HepG2 (cell line): Measurements from ENCODE around the gene PSMB1. TPM values are rescaled to one million over a fixed set of nuclear protein-coding genes. Genes with fewer than 3 reads are reported as not detected.

Source experiments
- BRD4 ChIP-seq: sonication (generic); formaldehyde crosslinking; IDR thresholded peaks from 2 replicates; pipeline ENCODE4 v1.4.0; 2020; ENCODE audit warnings: missing genetic modification reagents
- CHD4 ChIP-seq: fragments of 200-600 bp; sonication (generic); IDR thresholded peaks from 2 replicates; pipeline ENCODE4 v1.7.0; 2017; ENCODE audit warnings: mild to moderate bottlenecking, low read length, borderline replicate concordance
- GPN1 ChIP-seq: sonication (generic); formaldehyde crosslinking; IDR thresholded peaks from 2 replicates; pipeline ENCODE4 v1.5.1; 2020; ENCODE audit warnings: missing genetic modification reagents, borderline replicate concordance
- GTF3A ChIP-seq: sonication (generic); formaldehyde crosslinking; conservative IDR thresholded peaks from 2 replicates; pipeline ENCODE4 v1.4.0; 2020; ENCODE audit warnings: mild to moderate bottlenecking, missing genetic modification reagents
- KIAA2018 ChIP-seq: sonication (generic); formaldehyde crosslinking; IDR thresholded peaks from 2 replicates; pipeline ENCODE4 v1.5.0; 2020; ENCODE audit warnings: mild to moderate bottlenecking, missing genetic modification reagents, borderline replicate concordance
- RAD51 ChIP-seq: fragments of 450-650 bp; IDR thresholded peaks from 2 replicates; pipeline ENCODE4 v1.6.1; 2016; ENCODE audit warnings: borderline replicate concordance
- SRSF9 ChIP-seq: fragments of 200-400 bp; formaldehyde crosslinking; IDR thresholded peaks from 2 replicates; pipeline ENCODE4 v1.6.1; 2018; ENCODE audit warnings: borderline replicate concordance, mild to moderate bottlenecking, low read depth, low read length; ENCODE audit not compliant: insufficient read depth, poor library complexity, severe bottlenecking
- STAT6 ChIP-seq: sonication (generic); formaldehyde crosslinking; IDR thresholded peaks from 2 replicates; pipeline ENCODE4 v1.4.0; 2020; ENCODE audit warnings: missing genetic modification reagents, mild to moderate bottlenecking, borderline replicate concordance
- WIZ ChIP-seq: sonication (generic); formaldehyde crosslinking; IDR thresholded peaks from 2 replicates; pipeline ENCODE4 v1.5.1; 2020; ENCODE audit warnings: mild to moderate bottlenecking, missing genetic modification reagents
- ZBTB8A ChIP-seq: sonication (generic); formaldehyde crosslinking; IDR thresholded peaks from 2 replicates; pipeline ENCODE4 v1.4.0; 2020; ENCODE audit warnings: mild to moderate bottlenecking, low read depth, missing genetic modification reagents, borderline replicate concordance
- ZKSCAN8 ChIP-seq: IDR thresholded peaks from 2 replicates; pipeline ENCODE4 v1.6.1; 2016; ENCODE audit warnings: borderline replicate concordance, missing genetic modification reagents, missing compliant biosample characterization
- ZNF546 ChIP-seq: sonication (generic); formaldehyde crosslinking; conservative IDR thresholded peaks from 2 replicates; pipeline ENCODE4 v1.8.1; 2023; ENCODE audit warnings: mild to moderate bottlenecking, missing genetic modification reagents
- ZNF749 ChIP-seq: sonication (generic); formaldehyde crosslinking; IDR thresholded peaks from 2 replicates; pipeline ENCODE4 v1.8.0; 2022; ENCODE audit warnings: mild to moderate bottlenecking, missing genetic modification reagents, moderate library complexity, borderline replicate concordance
- ZNF768 ChIP-seq: sonication (generic); formaldehyde crosslinking; IDR thresholded peaks from 2 replicates; pipeline ENCODE4 v1.4.0; 2020; ENCODE audit warnings: missing genetic modification reagents
- polyA plus RNA-seq, 8 experiments: library from polyadenylated mRNA; depleted of rRNA in 3 of 8; stranded (reverse) in 7 of 8; unstranded in 1 of 8; fragments of >200 nt; fragmentation: Illumina TruSeq in 4 of 8; extraction: Trizol in 4 of 8; gene quantifications; 2 replicates each; pipeline versions ENCODE4 v1.2.1 to v1.2.3, GENCODE V29; 2011 to 2016; ENCODE audit warnings: low read depth in 4 of 8, missing spikeins in 1 of 8, mixed read lengths in 1 of 8; ENCODE audit not compliant: insufficient read depth in 1 of 8
- total RNA-seq, 5 experiments: library from RNA; depleted of rRNA; stranded (reverse); fragments of >200 nt; fragmentation: Illumina TruSeq; extraction: Trizol; gene quantifications; 2 replicates each; pipeline ENCODE4 v1.2.3, GENCODE V29; 2016; ENCODE audit warnings: low read depth in 1 of 5
- TF ChIP-seq, protein P1 (sequence below): fragments of 450-650 bp; IDR thresholded peaks from 2 replicates; pipeline ENCODE4 v1.6.1; 2017; ENCODE audit warnings: mild to moderate bottlenecking

PSMB1 gene
- total and polyA plus RNA-seq, 2 of the 13 experiments (the other 11 are each of a cell fraction or from before 2014, with no cell fraction given): 528 to 592 TPM

DNA sequence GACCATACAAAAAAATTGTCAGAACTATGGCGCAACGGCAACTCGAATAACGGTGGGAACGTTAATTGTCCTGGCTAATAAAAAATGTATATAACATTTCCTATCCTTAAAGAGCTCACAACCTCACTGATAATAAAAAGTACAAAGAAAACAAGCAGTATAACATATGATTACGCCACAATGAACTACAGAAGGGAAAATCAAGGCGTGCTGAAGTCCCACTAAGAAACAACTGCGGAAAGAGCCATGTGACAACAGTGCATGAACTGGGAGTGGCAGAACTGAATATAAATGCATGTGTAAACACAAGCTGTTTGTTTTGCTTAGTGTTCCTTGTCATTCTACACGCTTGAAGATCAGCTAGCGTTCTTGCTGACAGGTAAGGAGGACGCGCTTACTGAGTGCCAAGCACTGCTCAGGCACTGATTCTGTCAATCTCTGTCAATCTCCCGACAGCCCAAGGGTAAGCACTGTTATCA is 466 bp upstream of the PSMB1 start (continued):
- TF ChIP-seq, protein P1, sequence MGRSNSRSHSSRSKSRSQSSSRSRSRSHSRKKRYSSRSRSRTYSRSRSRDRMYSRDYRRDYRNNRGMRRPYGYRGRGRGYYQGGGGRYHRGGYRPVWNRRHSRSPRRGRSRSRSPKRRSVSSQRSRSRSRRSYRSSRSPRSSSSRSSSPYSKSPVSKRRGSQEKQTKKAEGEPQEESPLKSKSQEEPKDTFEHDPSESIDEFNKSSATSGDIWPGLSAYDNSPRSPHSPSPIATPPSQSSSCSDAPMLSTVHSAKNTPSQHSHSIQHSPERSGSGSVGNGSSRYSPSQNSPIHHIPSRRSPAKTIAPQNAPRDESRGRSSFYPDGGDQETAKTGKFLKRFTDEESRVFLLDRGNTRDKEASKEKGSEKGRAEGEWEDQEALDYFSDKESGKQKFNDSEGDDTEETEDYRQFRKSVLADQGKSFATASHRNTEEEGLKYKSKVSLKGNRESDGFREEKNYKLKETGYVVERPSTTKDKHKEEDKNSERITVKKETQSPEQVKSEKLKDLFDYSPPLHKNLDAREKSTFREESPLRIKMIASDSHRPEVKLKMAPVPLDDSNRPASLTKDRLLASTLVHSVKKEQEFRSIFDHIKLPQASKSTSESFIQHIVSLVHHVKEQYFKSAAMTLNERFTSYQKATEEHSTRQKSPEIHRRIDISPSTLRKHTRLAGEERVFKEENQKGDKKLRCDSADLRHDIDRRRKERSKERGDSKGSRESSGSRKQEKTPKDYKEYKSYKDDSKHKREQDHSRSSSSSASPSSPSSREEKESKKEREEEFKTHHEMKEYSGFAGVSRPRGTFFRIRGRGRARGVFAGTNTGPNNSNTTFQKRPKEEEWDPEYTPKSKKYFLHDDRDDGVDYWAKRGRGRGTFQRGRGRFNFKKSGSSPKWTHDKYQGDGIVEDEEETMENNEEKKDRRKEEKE: no peak
- no peak for TF ChIP-seq ZNF749 (CRISPR knock-in tag)
- no peak for TF ChIP-seq RAD51
- TF ChIP-seq CHD4: peak; percentile 21; the same call in 1 of the 2 replicates
- no peak for TF ChIP-seq GPN1 (CRISPR knock-in tag)
- no peak for TF ChIP-seq GTF3A (CRISPR knock-in tag)
- TF ChIP-seq ZBTB8A (CRISPR knock-in tag): 0 out of 2 replicates have a peak, but pooled peaks have one; percentile 3
- no peak for TF ChIP-seq ZNF546 (CRISPR knock-in tag)
- TF ChIP-seq SRSF9: no peak
- TF ChIP-seq ZNF768 (CRISPR knock-in tag): no peak
- TF ChIP-seq KIAA2018 (CRISPR knock-in tag): 0 out of 2 replicates have a peak, but pooled peaks have one; percentile 46
- no peak for TF ChIP-seq BRD4 (CRISPR knock-in tag)
- TF ChIP-seq ZKSCAN8: no peak
- TF ChIP-seq STAT6 (CRISPR knock-in tag): no peak
- no peak for TF ChIP-seq WIZ
